ENCODE data around the gene MYH11.
"Not testable (repeated sequence)": the region's sequence is repeated elsewhere in the genome, so short reads cannot be mapped to it uniquely, and the experiment has no call there.

MYH11 gene

GRCh38 chr16:15874745-15875314 is 18.0 kb upstream of the MYH11 start:
- peak; percentile 22 for DNase-seq

- no peak for DNase-seq
Measured at GRCh38 chr16:15873737-15874136, 16.9 kb upstream of the MYH11 start.

- DNase-seq: no peak
Measured at GRCh38 chr16:15873301-15873700, 16.5 kb upstream of the MYH11 start.

- DNase-seq: no peak
Measured at GRCh38 chr16:15870011-15870410, 13.2 kb upstream of the MYH11 start.

GRCh38 chr16:15866451-15866850 is 9.6 kb upstream of the MYH11 start:
- DNase-seq: no peak

GRCh38 chr16:15865742-15866141 is 8.9 kb upstream of the MYH11 start:
- no peak for DNase-seq

- no peak for DNase-seq
Measured at GRCh38 chr16:15864939-15865338, 8.1 kb upstream of the MYH11 start.

- DNase-seq: no peak
Measured at GRCh38 chr16:15861996-15862395, 5.2 kb upstream of the MYH11 start.

- DNase-seq: no peak
Measured at GRCh38 chr16:15858921-15859668, 2.3 kb upstream of the MYH11 start.

GRCh38 chr16:15857724-15858560 is 1.1 kb upstream of the MYH11 start:
- no peak for DNase-seq

GRCh38 chr16:15856182-15856581 is 646 bp downstream of the MYH11 start:
- no peak for DNase-seq

GRCh38 chr16:15855704-15856003 is 1.2 kb downstream of the MYH11 start:
- DNase-seq: no peak

GRCh38 chr16:15854906-15855703 is 1.7 kb downstream of the MYH11 start:
- no peak for DNase-seq

- DNase-seq: no peak
Measured at GRCh38 chr16:15854061-15854460, 2.8 kb downstream of the MYH11 start.

GRCh38 chr16:15853021-15853420 is 3.8 kb downstream of the MYH11 start:
- DNase-seq: no peak

GRCh38 chr16:15850555-15850954 is 6.3 kb downstream of the MYH11 start:
- not testable (repeated sequence) for DNase-seq

- DNase-seq: no peak
Measured at GRCh38 chr16:15849209-15849981, 7.4 kb downstream of the MYH11 start.

- DNase-seq: no peak
Measured at GRCh38 chr16:15847611-15848175, 9.1 kb downstream of the MYH11 start.

GRCh38 chr16:15846510-15846909 is 10.3 kb downstream of the MYH11 start:
- no peak for DNase-seq

GRCh38 chr16:15843635-15844279 is 13.1 kb downstream of the MYH11 start:
- no peak for DNase-seq

- DNase-seq: not testable (repeated sequence)
Measured at GRCh38 chr16:15839204-15839603, 17.6 kb downstream of the MYH11 start.

- DNase-seq: no peak
Measured at GRCh38 chr16:15837761-15838160, 19.1 kb downstream of the MYH11 start.

All from CD4-positive, alpha-beta T cell treated with Interleukin-10 for 1 hour (primary cell).